DOHH2 (cell line): Measurements from ENCODE around the gene ITPK1.

Experiments used
- EZH2phosphoT487 ChIP-seq: fragments of 200-600 bp; sonication (generic); IDR thresholded peaks from 2 replicates; pipeline ENCODE4 v1.6.1; 2017; ENCODE audit warnings: borderline replicate concordance, mild to moderate bottlenecking, antibody characterized with exemption, low read length, moderate library complexity, mixed read lengths
- TF ChIP-seq, protein P1 (sequence below): fragments of 200-600 bp; sonication (generic); IDR thresholded peaks from one replicate; pipeline ENCODE4 v1.5.1; 2014; ENCODE audit warnings: antibody characterized with exemption, mild to moderate bottlenecking, low read depth, low read length; ENCODE audit not compliant: poor library complexity, severe bottlenecking

DNA sequence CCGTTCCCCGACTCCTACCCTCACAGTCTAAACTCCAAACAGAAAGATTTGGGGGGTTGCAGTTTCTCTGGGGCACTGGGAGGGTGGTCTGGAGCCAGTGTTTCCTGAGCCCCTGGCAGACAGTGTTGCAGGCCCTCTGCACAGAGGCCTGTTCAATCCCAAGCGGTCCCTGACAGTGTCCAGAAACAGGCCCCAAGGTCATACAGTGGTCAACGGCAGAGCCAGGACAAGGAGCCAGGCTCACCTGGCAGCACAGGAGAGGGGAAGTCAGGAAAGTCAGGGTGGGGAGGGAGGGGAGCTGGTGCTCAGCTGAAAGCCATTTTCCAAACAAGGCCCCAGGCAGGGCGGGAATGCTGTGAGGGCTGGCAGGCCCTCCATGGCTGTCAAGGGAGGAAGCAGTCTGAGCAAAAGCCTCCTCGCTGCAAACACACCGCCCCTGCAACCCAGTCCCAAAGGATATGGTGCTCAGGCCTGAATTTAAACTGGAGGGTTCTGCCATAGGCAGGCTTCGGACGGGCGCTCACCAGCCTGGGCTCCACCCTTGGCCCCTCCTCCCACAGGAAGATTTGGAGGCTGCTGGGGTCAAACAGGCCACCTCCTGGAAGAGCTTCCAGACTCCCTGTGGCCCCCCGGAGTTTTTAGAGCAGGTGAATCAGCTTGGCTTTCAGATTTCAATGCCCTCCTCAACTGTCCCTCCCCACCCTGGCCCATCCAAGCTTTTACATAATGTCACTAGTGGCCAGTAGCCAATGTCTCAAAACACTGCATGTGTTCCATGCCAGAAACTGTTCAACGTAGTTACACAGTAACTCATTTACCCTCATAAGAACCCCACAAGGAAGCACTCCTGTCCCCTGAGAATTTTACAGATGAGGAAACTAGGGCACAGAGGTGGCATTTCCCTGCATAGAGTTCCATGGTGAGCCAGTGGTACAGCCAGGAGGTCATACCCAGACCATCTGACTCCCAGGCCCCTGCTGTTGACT, 151.3 kb downstream of the ITPK1 start:
- TF ChIP-seq EZH2phosphoT487, result no peak
- TF ChIP-seq, protein P1, sequence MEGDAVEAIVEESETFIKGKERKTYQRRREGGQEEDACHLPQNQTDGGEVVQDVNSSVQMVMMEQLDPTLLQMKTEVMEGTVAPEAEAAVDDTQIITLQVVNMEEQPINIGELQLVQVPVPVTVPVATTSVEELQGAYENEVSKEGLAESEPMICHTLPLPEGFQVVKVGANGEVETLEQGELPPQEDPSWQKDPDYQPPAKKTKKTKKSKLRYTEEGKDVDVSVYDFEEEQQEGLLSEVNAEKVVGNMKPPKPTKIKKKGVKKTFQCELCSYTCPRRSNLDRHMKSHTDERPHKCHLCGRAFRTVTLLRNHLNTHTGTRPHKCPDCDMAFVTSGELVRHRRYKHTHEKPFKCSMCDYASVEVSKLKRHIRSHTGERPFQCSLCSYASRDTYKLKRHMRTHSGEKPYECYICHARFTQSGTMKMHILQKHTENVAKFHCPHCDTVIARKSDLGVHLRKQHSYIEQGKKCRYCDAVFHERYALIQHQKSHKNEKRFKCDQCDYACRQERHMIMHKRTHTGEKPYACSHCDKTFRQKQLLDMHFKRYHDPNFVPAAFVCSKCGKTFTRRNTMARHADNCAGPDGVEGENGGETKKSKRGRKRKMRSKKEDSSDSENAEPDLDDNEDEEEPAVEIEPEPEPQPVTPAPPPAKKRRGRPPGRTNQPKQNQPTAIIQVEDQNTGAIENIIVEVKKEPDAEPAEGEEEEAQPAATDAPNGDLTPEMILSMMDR, result no peak
